Measurements from ENCODE around the gene ONECUT1. TPM values are rescaled to one million over a fixed set of nuclear protein-coding genes. Genes with fewer than 3 reads are reported as not detected.
"Not testable (repeated sequence)": the region's sequence is repeated elsewhere in the genome, so short reads cannot be mapped to it uniquely, and the experiment has no call there.

ONECUT1 gene
- polyA plus RNA-seq (2013, experiment 1 of 2), result 2.1 TPM
- 5.1 TPM for polyA plus RNA-seq (2013, experiment 2 of 2)

- Histone ChIP-seq H3K4me3 (ENCODE audit: low read length) (peak within 1 kb of the TSS; percentile 60), H3K9ac (ENCODE audit: low read depth, low read length) (no peak within 1 kb of the TSS), H3K27me3 (ENCODE audit: insufficient read depth, low read length) (peaks cover 99% of the 10 kb centered on the region)
Measured at GRCh38 chr15:52790169-52790708, at the start of gene ONECUT1. Gene ONECUT1, minus strand, starts transcription at chr15:52790336. Its CDS starts 452 bp downstream, at chr15:52789884.

GRCh38 chr15:52834379-52834778 lies 44.2 kb upstream of the ONECUT1 start:
- Histone ChIP-seq H3K4me1 (ENCODE audit: insufficient read depth, low read length) (no peaks in the 10 kb centered on the region), H3K4me3 (ENCODE audit: low read length) (no peak overlapping the region), H3K27me3 (ENCODE audit: insufficient read depth, low read length) (no peaks in the 10 kb centered on the region), H3K36me3 (ENCODE audit: insufficient read depth, low read length) (no peaks in the 10 kb centered on the region), H3K9me3 (ENCODE audit: insufficient read depth, low read depth, low read length) (no peaks in the 10 kb centered on the region), H3K27ac (ENCODE audit: low read depth, low read length) (no peak overlapping the region), H3K9ac (ENCODE audit: low read depth, low read length) (no peak overlapping the region)
- WGBS, result 74% methylated on average over 3 of the region's 3 CpGs

More at GRCh38 chr15:52790169-52790708, at the start of gene ONECUT1:
- Histone ChIP-seq H3K27ac (ENCODE audit: low read depth, low read length) (no peak within 1 kb of the TSS), H3K9me3 (ENCODE audit: insufficient read depth, low read depth, low read length) (no peaks in the 10 kb centered on the region), H3K36me3 (ENCODE audit: insufficient read depth, low read length) (no peaks in the 10 kb centered on the region), H3K4me1 (ENCODE audit: insufficient read depth, low read length) (peaks cover 53% of the 10 kb centered on the region)
- WGBS, result under 1% methylated on average over 64 of the region's 64 CpGs

- not testable (repeated sequence) for H3K36me3 ChIP-seq (ENCODE audit: insufficient read depth, low read length); H3K4me1 ChIP-seq (ENCODE audit: insufficient read depth, low read length); H3K27ac ChIP-seq (ENCODE audit: low read depth, low read length); H3K4me3 ChIP-seq (ENCODE audit: low read length); H3K9ac ChIP-seq (ENCODE audit: low read depth, low read length); H3K27me3 ChIP-seq (ENCODE audit: insufficient read depth, low read length)
- 89% methylated on average over 14 of the region's 14 CpGs for WGBS
- peaks cover 17% of the 10 kb centered on the region for H3K9me3 ChIP-seq (ENCODE audit: insufficient read depth, low read depth, low read length)
Measured at GRCh38 chr15:52824169-52824942, 34.2 kb upstream of the ONECUT1 start.

- H3K36me3 ChIP-seq (ENCODE audit: insufficient read depth, low read length), result no peaks in the 10 kb centered on the region
- no peak overlapping the region for H3K9ac ChIP-seq (ENCODE audit: low read depth, low read length)
- H3K4me1 ChIP-seq (ENCODE audit: insufficient read depth, low read length), result no peaks in the 10 kb centered on the region
- no peak overlapping the region for H3K27ac ChIP-seq (ENCODE audit: low read depth, low read length)
- WGBS, result 71% methylated on average over 2 of the region's 2 CpGs
- H3K27me3 ChIP-seq (ENCODE audit: insufficient read depth, low read length), result no peaks in the 10 kb centered on the region
- no peak overlapping the region for H3K4me3 ChIP-seq (ENCODE audit: low read length)
- peaks cover 17% of the 10 kb centered on the region for H3K9me3 ChIP-seq (ENCODE audit: insufficient read depth, low read depth, low read length)
Measured at GRCh38 chr15:52822475-52822874, 32.3 kb upstream of the ONECUT1 start.

- H3K27me3 ChIP-seq (ENCODE audit: insufficient read depth, low read length), result no peaks in the 10 kb centered on the region
- no peak overlapping the region for H3K9ac ChIP-seq (ENCODE audit: low read depth, low read length)
- peaks cover 14% of the 10 kb centered on the region for H3K9me3 ChIP-seq (ENCODE audit: insufficient read depth, low read depth, low read length)
- H3K36me3 ChIP-seq (ENCODE audit: insufficient read depth, low read length), result no peaks in the 10 kb centered on the region
- 93% methylated on average over 4 of the region's 4 CpGs for WGBS
- H3K4me3 ChIP-seq (ENCODE audit: low read length), result no peak overlapping the region
- no peaks in the 10 kb centered on the region for H3K4me1 ChIP-seq (ENCODE audit: insufficient read depth, low read length)
- no peak overlapping the region for H3K27ac ChIP-seq (ENCODE audit: low read depth, low read length)
Measured at GRCh38 chr15:52819253-52819652, 29.1 kb upstream of the ONECUT1 start.

GRCh38 chr15:52815899-52816298 lies 25.8 kb upstream of the ONECUT1 start:
- H3K36me3 ChIP-seq (ENCODE audit: insufficient read depth, low read length); H3K9me3 ChIP-seq (ENCODE audit: insufficient read depth, low read depth, low read length); H3K27me3 ChIP-seq (ENCODE audit: insufficient read depth, low read length); H3K9ac ChIP-seq (ENCODE audit: low read depth, low read length); H3K4me3 ChIP-seq (ENCODE audit: low read length); H3K4me1 ChIP-seq (ENCODE audit: insufficient read depth, low read length); H3K27ac ChIP-seq (ENCODE audit: low read depth, low read length): not testable (repeated sequence)
- WGBS, result no CpG with 5 or more reads among the region's 1 CpG

GRCh38 chr15:52808996-52809395 lies 18.9 kb upstream of the ONECUT1 start:
- 100% methylated on average over 2 of the region's 2 CpGs for WGBS
- Histone ChIP-seq H3K27me3 (ENCODE audit: insufficient read depth, low read length) (peaks cover 56% of the 10 kb centered on the region), H3K9me3 (ENCODE audit: insufficient read depth, low read depth, low read length) (no peaks in the 10 kb centered on the region), H3K9ac (ENCODE audit: low read depth, low read length) (no peak overlapping the region), H3K4me1 (ENCODE audit: insufficient read depth, low read length) (peaks cover 9% of the 10 kb centered on the region; the same call in 1 of the 2 replicates), H3K36me3 (ENCODE audit: insufficient read depth, low read length) (no peaks in the 10 kb centered on the region), H3K27ac (ENCODE audit: low read depth, low read length) (no peak overlapping the region), H3K4me3 (ENCODE audit: low read length) (no peak overlapping the region)

- Histone ChIP-seq H3K9me3 (ENCODE audit: insufficient read depth, low read depth, low read length) (no peaks in the 10 kb centered on the region), H3K9ac (ENCODE audit: low read depth, low read length) (no peak overlapping the region), H3K4me3 (ENCODE audit: low read length) (no peak overlapping the region), H3K4me1 (ENCODE audit: insufficient read depth, low read length) (peaks cover 10% of the 10 kb centered on the region; the same call in 1 of the 2 replicates), H3K36me3 (ENCODE audit: insufficient read depth, low read length) (no peaks in the 10 kb centered on the region), H3K27ac (ENCODE audit: low read depth, low read length) (no peak overlapping the region), H3K27me3 (ENCODE audit: insufficient read depth, low read length) (peaks cover 62% of the 10 kb centered on the region)
- WGBS, result 84% methylated on average over 1 of the region's 1 CpG
Measured at GRCh38 chr15:52808441-52808840, 18.3 kb upstream of the ONECUT1 start.

GRCh38 chr15:52806284-52806655 lies 16.1 kb upstream of the ONECUT1 start:
- peaks cover 32% of the 10 kb centered on the region for H3K4me1 ChIP-seq (ENCODE audit: insufficient read depth, low read length)
- no peaks in the 10 kb centered on the region for H3K9me3 ChIP-seq (ENCODE audit: insufficient read depth, low read depth, low read length)
- WGBS, result 65% methylated on average over 8 of the region's 9 CpGs
- H3K36me3 ChIP-seq (ENCODE audit: insufficient read depth, low read length), result no peaks in the 10 kb centered on the region
- H3K9ac ChIP-seq (ENCODE audit: low read depth, low read length), result peak overlapping the region; percentile 82; the same call in 1 of the 2 replicates
- peaks cover 84% of the 10 kb centered on the region for H3K27me3 ChIP-seq (ENCODE audit: insufficient read depth, low read length)
- no peak overlapping the region for H3K27ac ChIP-seq (ENCODE audit: low read depth, low read length)
- peak overlapping the region; percentile 66 for H3K4me3 ChIP-seq (ENCODE audit: low read length)

GRCh38 chr15:52805351-52806283 lies 15.5 kb upstream of the ONECUT1 start:
- Histone ChIP-seq H3K4me3 (ENCODE audit: low read length) (peak overlapping the region; percentile 66), H3K27ac (ENCODE audit: low read depth, low read length) (peak overlapping the region; percentile 81), H3K36me3 (ENCODE audit: insufficient read depth, low read length) (no peaks in the 10 kb centered on the region), H3K9me3 (ENCODE audit: insufficient read depth, low read depth, low read length) (no peaks in the 10 kb centered on the region), H3K4me1 (ENCODE audit: insufficient read depth, low read length) (peaks cover 32% of the 10 kb centered on the region), H3K27me3 (ENCODE audit: insufficient read depth, low read length) (peaks cover 86% of the 10 kb centered on the region), H3K9ac (ENCODE audit: low read depth, low read length) (peak overlapping the region; percentile 82)
- WGBS, result 27% methylated on average over 93 of the region's 93 CpGs
